ENCODE results near the gene STING1.
"Not testable (repeated sequence)": the region's sequence is repeated elsewhere in the genome, so short reads cannot be mapped to it uniquely, and the experiment has no call there.

Gene STING1
- long read RNA-seq, transcript TMEM173-201 (8 exons, 1,771 nt) = major isoform, 8 of 78 reads
- long read RNA-seq, partial matches to known transcripts = 52 of 78 reads
- long read RNA-seq, other reads (novel, unspliced or antisense) = 17 of 78 reads

GRCh38 chr5:139482050-139482889 lies at the start of gene STING1:
Gene STING1 (minus strand): TSS chr5:139482758. CDS start chr5:139481704, 1,054 bp downstream.
- peak; percentile 83 to 91 for DNase-seq (ENCODE audit: low read depth in 1 of 2, low spot score in 1 of 2)
- H3K27me3 ChIP-seq (ENCODE audit: insufficient read depth, poor library complexity, severe bottlenecking) = no peaks in the 10 kb centered on the region
- peak within 1 kb of the TSS; percentile 59 for H3K4me3 ChIP-seq (replicated peaks; ENCODE audit: insufficient read depth, low read length)
- peak within 1 kb of the TSS; percentile 93 for H3K27ac ChIP-seq (replicated peaks)
- TF ChIP-seq POLR2AphosphoS5 (IDR thresholded peaks at IDR 0.05; ENCODE audit: low read depth) = peak; percentile 62
- no peak for TF ChIP-seq SPI1 (IDR thresholded peaks at IDR 0.05; ENCODE audit: borderline replicate concordance, low read depth)

GRCh38 chr5:139531772-139532169 lies 49.2 kb upstream of the STING1 start:
- H3K4me3 ChIP-seq (replicated peaks; ENCODE audit: insufficient read depth, low read length) = no peak overlapping the region
- no peaks in the 10 kb centered on the region for H3K27me3 ChIP-seq (ENCODE audit: insufficient read depth, poor library complexity, severe bottlenecking)
- TF ChIP-seq CTCF (IDR thresholded peaks at IDR 0.05; ENCODE audit: insufficient read depth, low read length) (no peak), SPI1 (IDR thresholded peaks at IDR 0.05; ENCODE audit: borderline replicate concordance, low read depth) (no peak), GABPA (IDR thresholded peaks at IDR 0.05; ENCODE audit: low read depth) (no peak), POLR2AphosphoS5 (IDR thresholded peaks at IDR 0.05; ENCODE audit: low read depth) (no peak)
- DNase-seq (ENCODE audit: low read depth in 1 of 2, low spot score in 1 of 2) = no peak
- no peak overlapping the region for H3K27ac ChIP-seq (replicated peaks)

- not testable (repeated sequence) for H3K27me3 ChIP-seq (ENCODE audit: insufficient read depth, poor library complexity, severe bottlenecking); H3K27ac ChIP-seq (replicated peaks); H3K4me3 ChIP-seq (replicated peaks; ENCODE audit: insufficient read depth, low read length); DNase-seq (ENCODE audit: low read depth in 1 of 2, low spot score in 1 of 2)
Observed at GRCh38 chr5:139530079-139530478, 47.5 kb upstream of the STING1 start.

GRCh38 chr5:139528695-139529094 lies 46.1 kb upstream of the STING1 start:
- not testable (repeated sequence) for H3K27ac ChIP-seq (replicated peaks); DNase-seq (ENCODE audit: low read depth in 1 of 2, low spot score in 1 of 2); H3K4me3 ChIP-seq (replicated peaks; ENCODE audit: insufficient read depth, low read length); H3K27me3 ChIP-seq (ENCODE audit: insufficient read depth, poor library complexity, severe bottlenecking)

GRCh38 chr5:139527896-139528467 lies 45.4 kb upstream of the STING1 start:
- H3K27me3 ChIP-seq (ENCODE audit: insufficient read depth, poor library complexity, severe bottlenecking); H3K4me3 ChIP-seq (replicated peaks; ENCODE audit: insufficient read depth, low read length); DNase-seq (ENCODE audit: low read depth in 1 of 2, low spot score in 1 of 2); H3K27ac ChIP-seq (replicated peaks): not testable (repeated sequence)

GRCh38 chr5:139527090-139527470 lies 44.5 kb upstream of the STING1 start:
- H3K27me3 ChIP-seq (ENCODE audit: insufficient read depth, poor library complexity, severe bottlenecking); DNase-seq (ENCODE audit: low read depth in 1 of 2, low spot score in 1 of 2); H3K4me3 ChIP-seq (replicated peaks; ENCODE audit: insufficient read depth, low read length); H3K27ac ChIP-seq (replicated peaks): not testable (repeated sequence)

GRCh38 chr5:139526309-139527089 lies 43.9 kb upstream of the STING1 start:
- not testable (repeated sequence) for H3K27ac ChIP-seq (replicated peaks); DNase-seq (ENCODE audit: low read depth in 1 of 2, low spot score in 1 of 2); H3K4me3 ChIP-seq (replicated peaks; ENCODE audit: insufficient read depth, low read length); H3K27me3 ChIP-seq (ENCODE audit: insufficient read depth, poor library complexity, severe bottlenecking)

GRCh38 chr5:139525586-139526308 lies 43.2 kb upstream of the STING1 start:
- H3K27ac ChIP-seq (replicated peaks); DNase-seq (ENCODE audit: low read depth in 1 of 2, low spot score in 1 of 2); H3K27me3 ChIP-seq (ENCODE audit: insufficient read depth, poor library complexity, severe bottlenecking); H3K4me3 ChIP-seq (replicated peaks; ENCODE audit: insufficient read depth, low read length): not testable (repeated sequence)
